Kidney tubule cell (primary cell): ENCODE data around the gene TGFBR3.

Source experiments
- DNase-seq: peaks from one replicate; pipeline ENCODE4 v3.0.0-alpha.2; 2018; ENCODE audit warnings: low spot score

Gene TGFBR3

DNA sequence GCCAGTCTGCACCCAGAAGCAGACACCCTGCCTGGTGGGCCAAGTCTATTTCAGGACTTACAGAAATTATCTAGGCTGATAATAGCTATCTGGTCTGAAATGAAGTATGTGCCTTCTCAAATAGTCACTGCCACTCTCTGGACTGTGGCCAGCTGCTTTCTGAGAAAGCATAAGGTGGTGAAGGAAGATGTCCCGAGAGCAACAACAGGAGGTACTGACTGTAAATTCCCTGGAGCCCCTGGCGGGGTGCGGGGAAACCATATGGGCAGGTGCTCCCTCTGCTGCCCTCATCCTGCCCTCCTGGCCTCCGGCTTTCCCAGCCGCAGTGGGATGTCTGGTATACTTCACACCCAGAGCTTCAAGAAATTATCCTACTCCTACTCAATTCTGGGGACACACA, 86.8 kb downstream of the TGFBR3 start:
- DNase-seq: no peak

DNA sequence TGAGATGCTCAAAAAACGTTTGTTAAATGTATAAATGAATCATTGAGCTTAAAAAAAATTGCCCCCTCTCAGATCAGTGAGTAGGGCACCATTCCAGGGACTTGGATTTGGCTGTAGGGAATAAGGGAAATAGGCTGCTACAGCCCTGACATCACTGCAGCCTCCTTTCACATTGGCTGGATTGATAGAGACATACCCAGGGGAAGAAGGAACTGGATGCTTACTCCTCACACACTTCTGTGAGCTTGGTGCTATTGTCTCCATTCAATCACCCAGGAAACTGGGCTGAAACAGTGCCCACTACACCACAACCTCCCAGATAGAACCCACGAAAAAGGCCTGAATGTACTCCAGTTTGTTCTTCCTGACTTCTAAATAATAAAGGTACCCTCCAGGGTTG, 87.2 kb downstream of the TGFBR3 start:
- DNase-seq: no peak

DNA sequence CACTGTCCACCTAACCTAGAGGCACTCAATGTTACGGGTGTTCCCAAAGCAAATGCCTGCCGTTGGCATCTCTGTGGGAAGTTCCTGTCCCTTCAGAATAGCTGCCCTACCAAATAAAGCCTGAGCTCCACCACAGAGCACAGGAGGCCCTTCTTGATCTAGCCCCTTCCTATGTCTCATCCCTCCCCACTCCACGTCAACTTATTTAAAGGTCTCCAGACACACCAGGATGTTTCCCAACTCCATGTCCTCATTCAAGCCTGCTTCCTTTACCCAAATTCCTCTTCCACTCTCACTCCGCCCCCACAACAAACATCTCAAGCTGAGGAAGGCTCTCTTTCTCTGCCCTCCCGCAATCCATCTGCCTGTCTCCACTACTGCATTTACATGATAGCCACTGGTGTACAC, 87.7 kb downstream of the TGFBR3 start:
- no peak for DNase-seq

DNA sequence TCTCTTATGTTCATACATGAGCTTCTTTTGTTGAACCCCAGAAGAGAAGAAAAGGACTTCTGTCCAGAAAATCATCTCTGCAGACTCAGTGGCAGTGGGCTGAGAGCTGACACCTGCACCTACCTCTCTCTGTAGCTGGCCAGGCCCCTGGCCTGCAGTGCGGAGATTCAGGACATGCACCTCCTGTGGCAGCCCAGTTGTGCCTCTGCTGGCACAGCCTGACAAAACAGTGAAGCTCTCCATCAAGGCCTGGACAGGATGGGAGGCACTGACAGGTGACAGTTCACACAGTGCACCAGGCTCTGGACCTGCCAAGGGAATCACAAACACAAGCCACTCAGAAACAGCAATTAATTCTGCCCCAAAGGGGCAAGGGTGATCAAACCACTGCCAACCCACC, 88.8 kb downstream of the TGFBR3 start:
- no peak for DNase-seq

DNA sequence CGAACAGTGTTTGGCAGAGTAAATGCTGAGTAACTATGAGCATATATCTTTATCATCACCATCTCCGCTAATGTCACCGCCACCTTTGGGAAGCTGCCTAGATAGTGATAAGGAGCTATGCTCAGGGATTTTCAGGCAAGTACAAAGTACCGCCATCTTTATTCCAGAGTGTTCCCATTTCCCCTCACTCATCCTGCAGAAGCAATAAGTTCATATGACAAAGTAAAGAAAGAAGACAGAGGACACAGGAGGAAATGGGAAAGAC, 89.6 kb downstream of the TGFBR3 start:
- DNase-seq: no peak

DNA sequence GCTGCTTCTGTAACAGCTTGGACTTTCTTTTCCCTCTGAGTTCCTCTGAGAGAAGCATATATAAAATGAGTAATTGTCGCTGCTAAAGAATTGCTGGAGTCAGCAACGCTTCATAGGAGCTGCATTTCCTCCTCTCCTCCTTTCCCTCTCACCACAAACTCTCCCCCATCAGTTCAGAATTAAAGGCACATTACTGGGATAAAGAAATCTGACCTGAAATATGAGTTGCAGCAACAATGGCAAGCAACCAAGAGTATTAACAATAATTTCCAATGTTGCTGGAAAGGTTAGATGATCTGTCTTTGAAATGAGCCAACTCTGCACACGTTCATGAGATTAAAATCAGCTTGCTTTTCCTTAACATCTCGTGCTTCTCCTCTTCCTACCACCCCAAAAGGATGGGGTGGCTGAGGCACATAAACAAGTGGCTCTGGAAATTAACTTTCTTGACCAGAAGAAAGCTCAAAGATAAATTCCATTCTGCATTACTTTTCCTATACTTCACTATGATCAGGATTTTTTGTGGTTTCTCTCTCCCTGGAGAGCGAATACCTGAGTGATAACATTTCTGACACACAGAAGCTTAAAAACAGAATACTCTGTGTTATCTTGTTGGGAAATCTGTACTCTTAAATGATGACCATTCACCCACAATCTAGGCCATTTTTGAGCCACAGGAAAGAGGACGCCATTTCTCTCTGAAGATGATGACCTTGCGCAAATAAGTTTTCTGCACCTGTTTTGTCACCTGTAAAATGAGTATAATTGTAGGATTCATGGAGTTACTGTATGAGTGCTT, 90.2 kb downstream of the TGFBR3 start:
- peak; percentile 37 for DNase-seq

DNA sequence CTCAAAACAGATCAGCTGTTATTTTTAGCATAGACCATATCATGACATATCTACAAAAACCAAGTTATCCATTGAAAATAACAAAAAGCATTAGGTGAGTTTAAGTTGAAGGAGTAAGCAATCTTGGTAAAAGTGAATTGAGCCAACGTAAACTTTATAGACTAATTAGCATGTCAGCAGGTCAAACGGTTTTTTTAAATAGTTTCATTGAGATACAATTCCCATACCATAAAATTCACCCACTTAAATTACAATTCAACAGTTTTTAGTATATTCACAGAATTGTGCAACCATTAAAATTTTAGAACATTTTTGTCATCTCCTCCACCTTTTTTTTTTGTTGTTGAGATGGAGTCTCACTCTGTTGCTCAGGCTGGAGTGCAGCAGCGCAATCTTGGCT, 92.1 kb downstream of the TGFBR3 start:
- DNase-seq: no peak

DNA sequence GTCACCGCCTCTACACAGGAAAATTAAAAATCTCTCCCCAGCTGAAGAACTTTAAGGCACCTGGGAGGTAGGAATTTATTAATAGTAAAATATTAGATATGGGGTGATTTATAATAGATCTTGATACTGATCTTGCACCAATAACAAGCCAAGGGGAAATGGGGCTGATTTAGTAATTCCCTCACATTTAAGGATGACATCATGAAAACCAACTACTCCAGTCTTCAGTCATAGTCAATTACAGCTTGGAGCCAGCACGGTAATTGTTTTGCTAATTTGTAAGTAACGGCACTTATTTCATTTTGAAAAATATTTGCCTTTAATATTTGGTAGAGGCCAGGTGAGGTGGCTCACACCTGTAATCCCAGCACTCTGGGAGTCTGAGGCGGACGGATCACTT, 92.8 kb downstream of the TGFBR3 start:
- DNase-seq: no peak

DNA sequence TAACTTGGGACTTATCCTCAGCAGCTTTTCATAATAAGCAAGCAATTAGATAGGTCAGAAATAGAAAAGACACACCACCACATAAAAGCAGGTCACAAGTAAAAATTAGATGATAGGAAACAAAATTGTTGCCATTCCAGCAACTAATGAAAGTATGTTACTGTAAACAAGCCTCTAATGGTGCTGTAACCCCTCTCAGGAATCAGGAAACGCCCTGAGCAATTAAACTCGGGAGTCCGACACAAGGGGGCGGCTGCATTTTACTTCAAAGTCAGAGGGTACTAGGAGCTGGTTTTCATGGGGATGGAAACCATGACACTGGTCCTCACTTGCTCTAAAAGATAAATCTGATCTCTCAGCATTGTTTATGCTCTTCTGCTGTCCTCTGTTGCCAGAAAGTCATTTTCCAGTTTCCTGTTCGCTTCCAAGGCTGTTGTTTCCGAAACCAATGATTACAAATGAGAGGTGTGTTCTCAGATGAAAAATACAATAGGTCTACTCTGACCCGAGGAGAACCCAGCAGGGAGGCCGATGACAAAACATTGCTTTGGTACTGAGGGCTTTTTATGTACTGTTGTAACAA, 93.4 kb downstream of the TGFBR3 start:
- DNase-seq: no peak

DNA sequence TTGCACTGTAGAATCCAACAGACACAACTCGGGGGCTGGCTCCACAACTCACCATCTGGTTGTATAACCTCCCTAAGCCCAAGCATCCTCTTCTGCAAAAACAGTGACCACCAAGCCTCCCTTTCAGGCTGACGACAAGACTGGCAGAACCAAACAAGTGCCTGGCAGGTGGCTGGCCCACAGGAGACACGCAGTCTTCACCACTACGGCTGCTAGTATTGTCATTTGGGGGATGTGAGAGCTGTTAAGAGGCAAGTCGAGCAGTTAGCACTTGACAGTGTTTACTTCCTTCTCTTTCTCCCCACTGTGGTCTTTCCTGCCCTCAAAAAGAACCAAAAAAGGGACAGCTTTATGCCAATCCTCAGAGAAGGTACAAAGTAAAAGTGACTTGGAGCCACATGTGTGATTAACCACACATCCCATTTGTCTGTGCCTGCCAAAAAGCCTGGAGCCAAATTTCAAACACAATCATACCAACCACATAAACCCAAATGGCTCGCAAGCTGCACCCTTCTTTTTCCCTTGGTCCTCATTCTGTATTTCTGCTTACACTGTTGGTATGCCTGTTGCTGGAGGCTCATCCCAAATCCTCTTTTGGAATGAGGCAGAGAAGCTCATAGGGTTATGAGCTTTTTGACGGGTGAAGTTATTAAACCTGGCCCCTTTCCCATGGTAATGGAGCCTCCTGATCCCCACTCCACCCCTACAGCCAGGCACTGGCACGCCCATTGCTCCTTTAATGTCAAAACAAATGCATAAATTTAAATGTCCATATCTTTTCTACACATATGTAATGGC, 94.1 kb downstream of the TGFBR3 start:
- no peak for DNase-seq

DNA sequence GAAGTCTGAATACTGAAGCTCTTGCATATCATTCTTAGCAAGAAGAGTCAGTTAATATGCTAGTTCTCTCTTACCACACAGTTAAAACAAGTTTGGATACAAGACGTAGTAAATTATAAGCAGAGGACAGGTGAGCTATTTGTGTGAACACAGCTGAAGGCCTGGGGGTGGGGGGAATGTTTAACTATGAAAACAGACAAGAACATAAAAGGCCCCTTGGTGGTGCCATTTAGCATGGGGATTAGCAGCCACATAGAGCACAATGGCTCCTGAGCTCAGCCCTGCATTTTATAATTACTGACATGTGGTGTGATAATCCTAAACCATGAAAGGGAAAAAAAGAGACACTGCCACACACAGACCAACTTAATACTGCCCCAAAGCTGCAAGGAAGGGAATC, 94.8 kb downstream of the TGFBR3 start:
- DNase-seq: no peak

DNA sequence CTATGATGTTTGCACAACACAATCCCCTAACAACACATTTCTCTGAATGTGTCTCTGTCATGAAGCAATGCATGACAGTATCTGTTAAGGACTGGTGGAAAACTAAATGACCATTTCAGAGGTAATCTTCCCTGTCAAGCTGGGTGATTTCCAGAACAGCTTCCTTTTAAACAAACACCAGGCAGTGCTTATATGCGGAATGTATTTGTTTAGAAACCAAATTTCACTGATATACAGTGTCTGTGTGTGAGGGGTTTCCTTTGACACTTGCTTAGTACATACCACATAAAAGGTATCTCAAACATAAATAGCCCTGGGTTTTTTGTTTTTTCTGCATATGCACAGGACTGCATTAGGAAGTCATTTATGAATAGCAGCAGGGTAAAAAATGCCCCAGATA, 95.6 kb downstream of the TGFBR3 start:
- no peak for DNase-seq

DNA sequence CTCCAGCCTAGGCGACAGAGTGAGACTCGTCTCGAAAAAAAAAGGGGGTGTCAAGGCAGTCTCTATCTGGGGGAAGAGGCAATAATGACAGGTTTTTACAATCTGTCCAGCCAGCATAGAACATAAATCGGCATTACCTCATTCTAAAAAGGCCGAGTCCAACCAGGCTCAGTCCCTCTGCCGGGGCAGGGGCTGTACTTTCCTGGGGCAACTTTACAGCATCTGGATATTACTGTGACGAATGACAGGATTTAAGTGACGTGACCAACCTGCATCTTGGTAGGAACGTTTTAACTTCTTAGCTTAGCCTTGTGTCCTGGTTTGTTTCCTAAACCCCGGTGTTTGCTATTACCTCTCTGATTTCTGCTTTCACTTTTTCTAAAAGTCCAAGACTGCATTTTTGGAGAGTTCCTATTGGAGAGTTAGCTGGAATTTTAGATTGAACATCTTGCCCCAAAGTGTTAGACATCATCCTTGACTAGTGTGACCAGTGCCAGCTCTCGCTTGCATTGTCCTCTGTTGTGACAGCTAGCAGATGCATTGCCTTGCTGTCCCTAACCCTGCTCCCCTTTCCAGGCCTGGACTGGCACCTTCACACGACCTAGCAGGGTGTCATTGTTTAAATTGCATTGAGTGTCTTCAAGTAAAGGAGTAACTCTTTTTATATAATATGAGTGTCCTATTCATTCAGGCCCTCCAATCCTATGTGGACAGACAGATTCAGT, 96.5 kb downstream of the TGFBR3 start:
- no peak for DNase-seq

DNA sequence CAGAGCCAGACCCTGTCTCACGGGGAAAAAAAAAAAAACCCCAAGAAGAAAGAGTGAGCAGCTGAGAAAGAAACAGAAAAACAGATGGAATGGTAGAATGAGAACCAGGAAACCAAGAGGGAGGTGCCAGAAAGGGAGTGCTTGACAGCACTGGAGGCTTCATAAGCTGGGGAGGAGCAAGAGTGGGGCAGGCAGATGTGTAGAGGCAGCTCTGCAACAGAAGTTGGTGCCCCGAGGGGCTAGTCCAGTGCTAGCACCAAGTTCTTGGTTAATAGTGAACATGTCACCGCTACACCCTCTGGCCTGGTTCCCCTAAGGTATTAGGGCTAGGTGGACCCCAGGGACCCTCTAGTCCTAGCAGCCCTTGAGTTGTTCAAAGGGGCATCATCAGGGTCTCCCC, 98.0 kb downstream of the TGFBR3 start:
- DNase-seq: no peak

DNA sequence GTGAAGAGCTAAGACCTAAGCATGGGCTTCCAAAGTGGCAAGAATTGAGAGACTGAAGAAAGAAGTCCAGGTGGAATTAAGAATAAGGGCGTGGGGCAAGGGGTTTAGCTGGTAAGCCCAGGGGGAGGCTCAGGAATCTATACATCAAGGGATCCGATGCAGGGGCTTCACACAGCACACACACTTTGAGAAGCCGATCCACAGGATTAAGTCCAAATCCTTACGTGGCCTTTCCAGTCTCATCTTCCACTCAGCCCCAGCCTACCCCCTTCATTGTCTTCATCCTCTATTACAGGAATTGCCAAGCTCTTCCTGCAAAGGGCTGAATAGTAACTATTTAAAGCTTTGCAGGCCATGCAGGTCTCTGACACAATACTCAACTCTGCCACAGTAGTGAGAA, 101.3 kb downstream of the TGFBR3 start:
- no peak for DNase-seq

DNA sequence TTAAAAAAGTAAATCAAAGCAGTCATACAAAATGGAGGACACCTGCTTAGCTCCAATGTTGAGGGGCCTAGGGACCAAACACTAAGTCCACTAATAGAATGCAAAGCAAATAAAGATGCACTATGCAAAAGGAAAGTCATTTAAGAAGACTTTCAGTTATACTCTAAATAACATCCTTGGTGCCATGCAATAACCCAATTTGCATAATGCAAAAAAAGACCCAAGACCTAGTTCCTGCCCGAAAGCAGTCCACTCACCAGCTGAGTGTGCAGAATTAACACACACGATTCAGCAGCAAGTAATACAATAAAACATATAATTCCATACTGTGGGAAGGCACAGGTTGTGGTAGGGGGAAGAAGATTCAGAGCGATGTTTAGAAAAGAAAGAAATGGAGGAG, 101.8 kb downstream of the TGFBR3 start:
- DNase-seq: no peak

DNA sequence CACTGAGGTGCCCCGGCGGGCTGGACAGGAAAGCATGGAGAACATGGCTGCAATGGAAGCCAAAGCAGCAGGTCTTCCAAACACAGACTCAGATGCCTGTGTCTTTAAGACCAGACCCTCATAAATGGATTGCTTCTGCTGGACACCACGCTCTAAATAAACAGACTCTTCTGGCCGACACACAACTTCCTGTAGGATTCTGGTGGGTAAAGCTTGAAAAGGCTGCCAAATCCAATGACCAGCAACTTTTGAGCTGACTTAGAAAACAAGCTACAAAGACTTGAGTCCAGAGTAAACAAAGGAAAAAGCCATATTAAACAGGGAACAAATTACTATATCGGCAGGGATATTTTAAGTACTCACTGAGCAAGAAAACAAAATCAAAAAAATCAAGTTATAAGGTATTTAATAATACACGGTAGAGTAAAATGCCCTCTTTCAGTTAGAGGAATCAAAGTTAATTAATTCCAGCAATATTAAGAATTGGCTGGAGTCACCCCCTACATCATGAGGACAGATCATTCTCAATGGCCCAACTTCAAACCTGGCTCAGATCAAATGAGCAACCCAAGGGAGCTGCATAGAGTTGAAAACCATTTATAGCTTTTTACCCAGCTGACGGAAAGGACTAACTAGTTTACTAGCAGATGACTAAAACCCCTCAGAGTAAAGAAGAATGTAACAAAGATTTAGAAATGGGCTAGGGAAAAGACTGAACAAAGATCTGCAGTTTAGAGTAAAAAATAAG, 102.4 kb downstream of the TGFBR3 start:
- no peak for DNase-seq

DNA sequence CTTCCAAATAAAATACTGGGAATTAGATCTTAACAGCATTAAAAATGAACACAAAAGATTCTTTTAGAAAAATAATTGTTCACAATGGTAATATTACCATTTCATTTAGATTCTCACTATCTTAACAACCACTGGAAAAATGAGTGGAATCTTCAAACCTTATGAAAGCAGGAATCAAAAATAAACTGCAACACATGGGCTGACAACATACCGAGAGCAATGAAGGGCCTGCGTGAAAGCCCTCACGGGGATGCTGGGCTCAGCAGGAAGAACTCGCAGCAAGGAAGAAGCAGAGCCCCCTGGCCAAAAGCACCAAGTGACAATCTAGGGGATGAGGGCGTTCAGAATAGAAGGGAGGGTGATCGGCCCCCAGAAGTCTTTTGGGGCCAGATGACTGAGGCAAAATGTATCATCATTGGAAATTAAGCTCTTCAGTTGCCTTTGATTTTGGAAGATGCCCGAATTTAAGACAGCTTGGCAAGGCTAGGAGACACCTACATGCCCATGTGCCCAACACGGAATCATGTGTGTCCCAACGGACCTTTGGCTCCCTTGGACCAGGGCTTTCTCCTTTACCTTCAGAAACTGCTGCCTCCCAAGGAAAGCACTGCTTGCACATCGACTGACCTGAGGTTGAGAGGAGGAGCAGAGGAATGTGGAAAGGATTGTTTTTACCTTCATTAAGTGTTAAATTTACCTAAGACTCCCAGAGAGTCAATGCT, 103.9 kb downstream of the TGFBR3 start:
- no peak for DNase-seq

DNA sequence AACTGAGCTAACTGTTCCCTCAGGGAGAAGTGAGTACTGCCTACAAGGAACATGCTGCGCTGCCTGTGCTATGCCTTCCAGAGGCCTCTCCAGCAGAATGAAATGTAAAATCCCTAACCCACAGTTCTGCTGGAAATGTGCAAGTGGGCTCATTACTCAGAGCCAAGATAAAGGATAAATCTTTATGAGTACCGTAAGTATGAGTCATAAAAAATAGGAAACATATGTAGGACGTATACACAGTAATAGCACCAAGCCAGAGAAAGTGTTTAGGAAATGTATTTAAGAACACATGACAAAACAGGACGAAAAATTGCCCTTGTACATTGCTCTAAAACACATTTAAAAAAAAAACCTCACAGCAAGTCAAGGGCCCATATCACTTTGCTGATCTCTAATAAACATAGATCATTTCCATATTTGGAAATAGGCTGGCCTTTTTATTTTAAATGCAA, 104.6 kb downstream of the TGFBR3 start:
- DNase-seq: no peak

DNA sequence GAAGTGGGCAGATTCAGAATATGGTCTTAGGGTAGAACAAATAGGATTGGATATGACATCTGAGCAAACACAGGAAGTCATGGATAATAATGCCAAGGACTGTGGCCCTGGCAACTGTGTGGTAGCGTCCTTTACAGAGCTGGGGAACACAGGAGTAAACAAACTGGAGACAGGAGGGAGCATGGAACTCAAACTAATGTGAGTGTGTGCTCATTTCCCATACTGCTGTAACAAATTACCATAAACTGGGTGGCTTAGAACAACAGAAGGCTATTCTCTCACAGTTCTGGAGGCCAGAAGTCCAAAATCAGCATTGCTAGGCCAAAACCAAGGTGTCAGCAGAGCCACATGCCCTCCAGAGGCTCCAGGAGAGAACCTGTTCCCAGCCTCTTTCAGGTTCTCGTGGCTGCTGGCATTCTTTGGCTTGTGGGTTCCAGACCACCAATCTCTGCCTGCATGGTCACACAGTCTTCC, 106.4 kb downstream of the TGFBR3 start:
- DNase-seq: peak; percentile 23

DNA sequence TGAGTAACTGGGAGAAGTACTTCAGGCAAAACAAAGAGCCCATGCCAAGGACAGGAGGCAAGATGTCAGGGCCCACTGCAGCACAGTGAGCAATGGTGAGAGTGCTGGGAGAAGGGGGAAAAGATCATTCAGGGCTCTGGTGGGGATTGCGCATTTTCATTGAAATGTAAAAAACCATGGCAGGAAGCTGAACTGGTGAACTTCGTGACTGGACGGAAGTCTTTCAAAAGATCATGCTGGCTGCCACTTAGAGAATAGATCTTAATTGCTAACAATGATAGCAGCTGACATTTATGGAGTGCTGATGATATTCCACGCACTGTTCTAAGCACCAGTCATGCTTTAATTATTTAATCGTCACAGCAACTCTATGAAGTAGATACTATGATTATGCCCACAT, 107.0 kb downstream of the TGFBR3 start:
- no peak for DNase-seq
